NOMO-1 treated with DMSO at 0.1 percent for 48 hours (cell line): ENCODE measurements around the gene COA8.

Experiments
- DNase-seq: peaks from one replicate; lab custom pipeline; 2025; ENCODE audit not compliant: unreplicated experiment; lab: John Stamatoyannopoulos, UW

The COA8 gene

DNA sequence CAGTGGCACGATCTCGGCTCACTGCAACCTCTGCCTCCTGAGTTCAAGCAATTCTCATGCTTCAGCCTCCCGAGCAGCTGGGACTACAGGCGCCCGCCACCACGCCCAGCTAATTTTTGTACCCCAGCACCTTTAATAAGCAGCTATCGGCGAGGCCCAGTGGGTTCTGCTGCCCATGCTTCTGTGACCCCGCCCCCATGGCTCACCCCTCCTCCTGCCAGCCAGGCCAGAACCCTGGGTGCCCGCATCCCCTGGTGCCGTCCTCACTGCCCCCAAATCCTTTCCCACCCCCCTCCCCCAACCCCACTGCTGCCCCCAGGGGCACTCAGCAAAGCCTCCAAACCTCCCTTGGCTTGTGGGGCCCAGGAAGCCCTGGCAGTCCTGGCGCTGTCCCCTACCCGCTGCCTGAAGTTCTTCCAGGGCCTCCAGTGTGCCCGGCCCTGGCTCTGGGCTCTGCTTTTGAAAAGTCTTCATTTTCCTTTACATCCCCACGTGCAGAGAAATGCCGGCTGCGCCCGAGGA, 14.8 kb upstream of the COA8 start:
- DNase-seq = no peak

- DNase-seq = no peak
These were observed 14.1 kb upstream of the COA8 start for GRCh38 chr14:103548463-103549351.

- DNase-seq = no peak
These were observed 13.1 kb upstream of the COA8 start for GRCh38 chr14:103549361-103550311.

GRCh38 chr14:103550451-103551337, 12.1 kb upstream of the COA8 start:
- DNase-seq = no peak

GRCh38 chr14:103551338-103551762, 11.4 kb upstream of the COA8 start:
- no peak for DNase-seq

GRCh38 chr14:103552011-103552845, 10.5 kb upstream of the COA8 start:
- DNase-seq = no peak

DNA sequence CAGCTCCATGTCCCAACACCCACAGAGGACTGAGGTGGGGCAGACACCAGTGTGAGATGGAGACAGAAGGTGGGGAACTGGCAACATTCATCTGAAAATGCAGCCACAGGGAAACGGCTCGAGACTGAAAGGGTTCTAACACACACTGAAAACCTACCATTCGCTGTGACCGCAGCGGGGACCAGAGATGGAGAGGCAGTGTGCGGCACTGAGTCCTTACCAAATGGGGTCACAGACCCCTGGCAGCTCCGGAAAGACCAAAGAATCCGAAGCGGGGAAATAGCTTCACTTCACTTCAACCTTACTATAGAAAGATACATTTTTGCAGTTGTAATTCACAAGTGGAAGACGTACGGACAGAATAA, 9.9 kb upstream of the COA8 start:
- no peak for DNase-seq

DNA sequence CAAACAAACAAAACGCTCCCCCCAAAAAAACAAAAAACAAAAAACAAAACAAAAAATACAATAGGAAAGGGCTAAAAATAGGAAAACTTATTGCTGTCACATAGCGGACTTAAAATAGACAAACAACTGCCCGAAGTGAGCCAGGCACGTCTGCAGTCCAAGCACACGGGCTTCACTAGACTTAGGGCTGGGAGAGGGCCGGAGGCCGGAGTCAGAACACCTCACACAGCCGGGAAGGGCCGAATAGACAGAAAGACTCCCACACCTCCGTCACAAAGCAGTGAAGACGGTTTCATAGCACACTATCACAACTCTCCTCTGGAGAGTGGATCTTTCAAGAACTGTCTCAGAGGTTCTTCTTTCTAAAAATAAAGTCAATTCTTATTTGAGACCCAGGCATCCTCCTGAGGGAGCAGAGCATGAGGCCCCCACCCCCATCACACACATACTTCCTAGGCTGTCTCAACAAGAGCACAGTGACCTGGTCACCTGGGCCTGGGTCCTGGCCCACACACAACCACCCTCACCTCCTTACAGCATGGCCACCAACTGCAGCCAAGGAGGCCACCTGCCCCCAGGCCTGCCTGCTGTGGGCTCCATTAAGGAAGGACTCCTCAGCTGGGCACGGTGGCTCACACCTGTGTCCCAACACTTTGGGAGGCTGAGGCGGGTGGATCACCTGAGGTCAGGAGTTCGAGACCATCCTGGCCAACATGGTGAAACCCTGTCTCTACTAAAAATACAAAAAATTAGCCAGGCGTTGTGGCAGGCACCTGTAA, 7.0 kb upstream of the COA8 start:
- no peak for DNase-seq

GRCh38 chr14:103556946-103557758, 5.6 kb upstream of the COA8 start:
- no peak for DNase-seq

GRCh38 chr14:103558071-103558882, 4.5 kb upstream of the COA8 start:
- DNase-seq = no peak

DNA sequence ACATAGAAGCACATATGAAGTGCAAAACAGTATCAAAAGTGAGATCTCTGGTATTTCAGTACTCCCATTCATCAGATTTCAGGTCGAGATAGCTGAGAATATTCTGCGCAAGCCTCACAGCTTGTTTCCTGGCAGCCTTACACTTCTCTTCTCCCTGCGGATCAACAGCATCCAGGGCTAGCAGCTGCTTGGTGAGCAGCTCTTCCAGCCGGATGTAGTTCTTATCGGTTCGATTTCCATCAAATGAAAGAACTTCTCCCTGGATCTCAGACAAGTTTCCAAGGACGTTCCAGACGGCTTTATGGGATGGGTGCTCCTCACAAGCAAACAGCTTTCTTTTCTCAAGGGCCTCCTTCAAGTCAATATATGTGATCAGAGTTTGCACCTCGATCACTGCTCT, 3.0 kb upstream of the COA8 start:
- DNase-seq = no peak

GRCh38 chr14:103560691-103561090, 2.1 kb upstream of the COA8 start:
- DNase-seq = no peak

DNA sequence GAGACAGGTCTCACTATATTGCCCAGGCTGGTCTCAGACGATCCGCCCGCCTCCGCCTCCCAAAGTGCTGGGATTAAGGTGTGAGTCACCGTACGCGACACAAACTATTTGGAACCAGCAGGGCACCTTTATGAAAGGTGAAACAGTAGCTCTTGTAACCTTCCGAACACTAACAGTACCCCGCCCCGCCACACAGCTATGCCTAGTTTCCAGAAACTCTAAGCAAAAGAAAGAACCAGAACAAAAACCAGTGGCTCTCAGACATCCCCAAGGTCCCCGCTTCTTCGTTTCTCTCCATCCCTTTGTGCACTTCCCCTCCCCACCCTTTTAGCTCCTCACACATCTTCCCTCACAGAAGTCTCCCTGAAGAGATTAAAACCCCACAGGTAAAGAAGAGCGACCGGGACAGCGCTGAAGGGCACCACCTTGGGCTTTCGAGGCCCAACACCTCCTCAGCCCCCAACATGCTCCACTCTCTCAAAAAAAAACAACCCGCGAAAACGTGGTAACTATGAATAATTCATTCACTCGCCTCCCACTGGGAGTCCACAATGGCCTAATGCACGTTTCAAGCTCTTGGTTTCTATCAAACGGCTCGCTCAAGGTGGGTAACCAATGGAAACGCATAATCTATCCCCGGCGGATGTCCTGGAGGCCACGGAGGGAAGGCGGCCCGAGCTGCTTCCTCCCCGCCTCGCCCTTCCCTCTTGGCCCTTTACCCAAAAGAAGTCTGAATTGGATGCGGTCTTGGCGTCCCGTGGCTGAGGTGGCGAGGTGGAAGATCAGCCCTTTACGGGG, 1.2 kb upstream of the COA8 start:
- DNase-seq = peak; percentile 34

- no peak for DNase-seq
These were observed 656 bp upstream of the COA8 start for GRCh38 chr14:103562179-103562428.

DNA sequence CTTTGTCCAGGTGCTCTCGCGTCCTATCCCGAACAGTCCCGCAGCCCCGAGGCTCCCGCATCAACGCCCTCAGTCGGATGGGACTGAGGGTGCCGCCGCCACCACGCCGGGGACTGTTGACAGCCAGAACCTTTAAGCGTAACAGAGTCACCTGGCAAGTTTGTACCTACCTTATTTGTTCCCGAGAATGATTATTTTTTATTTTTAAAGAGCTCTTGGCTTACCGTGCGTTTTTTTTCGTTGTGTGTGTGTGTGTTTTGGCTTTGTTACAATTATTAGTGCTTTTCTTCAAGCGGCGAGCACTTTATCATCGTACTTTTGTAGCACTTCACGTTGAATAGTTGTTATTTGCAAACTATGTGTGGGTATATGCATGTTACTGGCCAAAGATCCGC, 463 bp downstream of the COA8 start:
- DNase-seq = no peak

DNA sequence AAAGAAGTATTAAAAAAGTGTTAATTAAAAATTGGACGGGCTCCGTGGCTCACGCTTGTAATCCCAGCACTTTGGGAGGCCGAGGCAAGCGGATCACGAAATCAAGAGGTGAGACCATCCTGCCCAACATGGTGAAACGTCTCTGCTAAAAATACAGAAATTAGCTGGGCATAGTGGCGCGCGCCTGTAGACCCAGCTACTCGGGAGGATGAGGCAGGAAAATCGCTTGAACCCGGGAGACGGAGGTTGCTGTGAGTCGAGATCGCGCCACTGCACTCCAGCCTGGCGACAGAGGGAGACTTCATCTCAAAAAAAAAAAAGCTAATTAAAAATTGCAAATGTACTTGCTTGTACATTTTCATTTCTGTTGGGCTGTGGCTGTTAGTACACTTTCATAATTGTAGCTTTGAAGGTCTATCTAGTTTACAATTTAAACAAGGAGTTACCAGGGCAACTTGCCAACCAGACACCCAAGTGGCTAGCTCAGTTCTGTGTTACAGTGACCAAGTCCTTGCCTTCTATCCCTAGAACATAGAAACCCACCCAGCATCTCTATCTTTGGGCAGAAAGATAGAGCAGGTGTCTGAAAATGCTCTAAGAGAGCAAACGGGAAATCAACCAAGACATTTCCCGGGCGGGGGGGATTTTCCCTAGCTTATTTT, 1.2 kb downstream of the COA8 start:
- DNase-seq = no peak
